Activated naive CD4-positive, alpha-beta T cell (primary cell): ENCODE results near the gene TMEM59L.
A peak's percentile ranks its signal among the peaks of the same experiment; 100 is the strongest.
"Not testable (repeated sequence)": the region's sequence is repeated elsewhere in the genome, so short reads cannot be mapped to it uniquely, and the experiment has no call there.

Source experiments
- DNase-seq, 4 experiments: peaks; one replicate each; lab custom pipeline; 2025; lab: John Stamatoyannopoulos, UW

The TMEM59L gene

GRCh38 chr19:18594096-18594823 lies 18.4 kb upstream of the TMEM59L start:
- peak; percentile 28 to 74 (median 50) for DNase-seq

GRCh38 chr19:18594824-18595373 lies 17.8 kb upstream of the TMEM59L start:
- DNase-seq: no peak

GRCh38 chr19:18595475-18595874 lies 17.2 kb upstream of the TMEM59L start:
- DNase-seq: no peak

GRCh38 chr19:18596752-18597157 lies 15.9 kb upstream of the TMEM59L start:
- no peak for DNase-seq

GRCh38 chr19:18597809-18598660 lies 14.6 kb upstream of the TMEM59L start:
- no peak for DNase-seq

- DNase-seq: no peak
These were observed 13.2 kb upstream of the TMEM59L start for GRCh38 chr19:18599485-18599884.

- not testable (repeated sequence) for DNase-seq
These were observed 11.8 kb upstream of the TMEM59L start for GRCh38 chr19:18600692-18601397.

- no peak for DNase-seq
These were observed 10.8 kb upstream of the TMEM59L start for GRCh38 chr19:18601875-18602274.

- DNase-seq: no peak
These were observed 9.3 kb upstream of the TMEM59L start for GRCh38 chr19:18603255-18603957.

GRCh38 chr19:18603958-18604819 lies 8.5 kb upstream of the TMEM59L start:
- DNase-seq: no peak

GRCh38 chr19:18604820-18605159 lies 7.9 kb upstream of the TMEM59L start:
- no peak for DNase-seq

GRCh38 chr19:18605196-18605545 lies 7.5 kb upstream of the TMEM59L start:
- DNase-seq: no peak

- DNase-seq: no peak
These were observed 7.0 kb upstream of the TMEM59L start for GRCh38 chr19:18605546-18606280.

GRCh38 chr19:18606281-18607225 lies 6.1 kb upstream of the TMEM59L start, which contains the start of gene CRLF1:
Gene CRLF1, minus strand, starts transcription at chr19:18606799. Its CDS starts 143 bp downstream, at chr19:18606656.
- DNase-seq: no peak

- DNase-seq: no peak
These were observed 5.2 kb upstream of the TMEM59L start for GRCh38 chr19:18607226-18608101.

GRCh38 chr19:18608102-18608804 lies 4.4 kb upstream of the TMEM59L start:
- no peak for DNase-seq
